Measurements from ENCODE around the gene COL5A1. TPM values are rescaled to one million over a fixed set of nuclear protein-coding genes. Genes with fewer than 3 reads are reported as not detected.

The COL5A1 gene
- total and polyA plus RNA-seq, 2 experiments from 2014 or later = 2.5 to 13.1 TPM

DNA sequence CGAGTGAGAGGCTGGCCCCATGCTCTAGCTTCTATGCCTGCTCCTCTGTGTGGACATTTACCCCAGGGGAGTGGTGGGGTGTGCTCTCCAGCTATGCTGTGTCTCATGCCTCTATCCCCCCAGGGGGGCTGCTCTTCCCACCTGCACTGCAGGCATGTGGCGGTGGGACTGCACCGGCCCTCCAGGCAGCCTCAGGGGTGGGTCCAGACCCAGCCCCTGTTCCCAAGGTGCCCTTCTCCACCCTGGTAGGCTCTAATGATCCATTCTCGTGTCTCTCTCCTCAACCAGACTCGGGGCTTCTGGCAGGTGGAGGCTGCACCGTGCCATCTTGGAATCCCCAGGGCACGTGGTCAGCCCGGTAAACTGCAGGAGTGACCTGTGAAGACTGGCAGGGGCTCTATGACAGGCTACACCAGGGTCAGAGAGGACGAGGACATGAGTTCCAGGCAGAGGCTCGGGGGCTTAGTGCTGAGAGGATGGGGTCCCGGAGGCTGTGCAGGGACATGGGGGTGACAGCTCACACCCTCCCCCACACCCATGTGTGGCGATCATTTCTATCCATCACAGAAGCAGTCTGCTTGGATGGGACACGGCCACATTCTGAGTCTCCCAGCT, 22.7 kb upstream of the COL5A1 start (continued):
- TF ChIP-seq, protein P1, sequence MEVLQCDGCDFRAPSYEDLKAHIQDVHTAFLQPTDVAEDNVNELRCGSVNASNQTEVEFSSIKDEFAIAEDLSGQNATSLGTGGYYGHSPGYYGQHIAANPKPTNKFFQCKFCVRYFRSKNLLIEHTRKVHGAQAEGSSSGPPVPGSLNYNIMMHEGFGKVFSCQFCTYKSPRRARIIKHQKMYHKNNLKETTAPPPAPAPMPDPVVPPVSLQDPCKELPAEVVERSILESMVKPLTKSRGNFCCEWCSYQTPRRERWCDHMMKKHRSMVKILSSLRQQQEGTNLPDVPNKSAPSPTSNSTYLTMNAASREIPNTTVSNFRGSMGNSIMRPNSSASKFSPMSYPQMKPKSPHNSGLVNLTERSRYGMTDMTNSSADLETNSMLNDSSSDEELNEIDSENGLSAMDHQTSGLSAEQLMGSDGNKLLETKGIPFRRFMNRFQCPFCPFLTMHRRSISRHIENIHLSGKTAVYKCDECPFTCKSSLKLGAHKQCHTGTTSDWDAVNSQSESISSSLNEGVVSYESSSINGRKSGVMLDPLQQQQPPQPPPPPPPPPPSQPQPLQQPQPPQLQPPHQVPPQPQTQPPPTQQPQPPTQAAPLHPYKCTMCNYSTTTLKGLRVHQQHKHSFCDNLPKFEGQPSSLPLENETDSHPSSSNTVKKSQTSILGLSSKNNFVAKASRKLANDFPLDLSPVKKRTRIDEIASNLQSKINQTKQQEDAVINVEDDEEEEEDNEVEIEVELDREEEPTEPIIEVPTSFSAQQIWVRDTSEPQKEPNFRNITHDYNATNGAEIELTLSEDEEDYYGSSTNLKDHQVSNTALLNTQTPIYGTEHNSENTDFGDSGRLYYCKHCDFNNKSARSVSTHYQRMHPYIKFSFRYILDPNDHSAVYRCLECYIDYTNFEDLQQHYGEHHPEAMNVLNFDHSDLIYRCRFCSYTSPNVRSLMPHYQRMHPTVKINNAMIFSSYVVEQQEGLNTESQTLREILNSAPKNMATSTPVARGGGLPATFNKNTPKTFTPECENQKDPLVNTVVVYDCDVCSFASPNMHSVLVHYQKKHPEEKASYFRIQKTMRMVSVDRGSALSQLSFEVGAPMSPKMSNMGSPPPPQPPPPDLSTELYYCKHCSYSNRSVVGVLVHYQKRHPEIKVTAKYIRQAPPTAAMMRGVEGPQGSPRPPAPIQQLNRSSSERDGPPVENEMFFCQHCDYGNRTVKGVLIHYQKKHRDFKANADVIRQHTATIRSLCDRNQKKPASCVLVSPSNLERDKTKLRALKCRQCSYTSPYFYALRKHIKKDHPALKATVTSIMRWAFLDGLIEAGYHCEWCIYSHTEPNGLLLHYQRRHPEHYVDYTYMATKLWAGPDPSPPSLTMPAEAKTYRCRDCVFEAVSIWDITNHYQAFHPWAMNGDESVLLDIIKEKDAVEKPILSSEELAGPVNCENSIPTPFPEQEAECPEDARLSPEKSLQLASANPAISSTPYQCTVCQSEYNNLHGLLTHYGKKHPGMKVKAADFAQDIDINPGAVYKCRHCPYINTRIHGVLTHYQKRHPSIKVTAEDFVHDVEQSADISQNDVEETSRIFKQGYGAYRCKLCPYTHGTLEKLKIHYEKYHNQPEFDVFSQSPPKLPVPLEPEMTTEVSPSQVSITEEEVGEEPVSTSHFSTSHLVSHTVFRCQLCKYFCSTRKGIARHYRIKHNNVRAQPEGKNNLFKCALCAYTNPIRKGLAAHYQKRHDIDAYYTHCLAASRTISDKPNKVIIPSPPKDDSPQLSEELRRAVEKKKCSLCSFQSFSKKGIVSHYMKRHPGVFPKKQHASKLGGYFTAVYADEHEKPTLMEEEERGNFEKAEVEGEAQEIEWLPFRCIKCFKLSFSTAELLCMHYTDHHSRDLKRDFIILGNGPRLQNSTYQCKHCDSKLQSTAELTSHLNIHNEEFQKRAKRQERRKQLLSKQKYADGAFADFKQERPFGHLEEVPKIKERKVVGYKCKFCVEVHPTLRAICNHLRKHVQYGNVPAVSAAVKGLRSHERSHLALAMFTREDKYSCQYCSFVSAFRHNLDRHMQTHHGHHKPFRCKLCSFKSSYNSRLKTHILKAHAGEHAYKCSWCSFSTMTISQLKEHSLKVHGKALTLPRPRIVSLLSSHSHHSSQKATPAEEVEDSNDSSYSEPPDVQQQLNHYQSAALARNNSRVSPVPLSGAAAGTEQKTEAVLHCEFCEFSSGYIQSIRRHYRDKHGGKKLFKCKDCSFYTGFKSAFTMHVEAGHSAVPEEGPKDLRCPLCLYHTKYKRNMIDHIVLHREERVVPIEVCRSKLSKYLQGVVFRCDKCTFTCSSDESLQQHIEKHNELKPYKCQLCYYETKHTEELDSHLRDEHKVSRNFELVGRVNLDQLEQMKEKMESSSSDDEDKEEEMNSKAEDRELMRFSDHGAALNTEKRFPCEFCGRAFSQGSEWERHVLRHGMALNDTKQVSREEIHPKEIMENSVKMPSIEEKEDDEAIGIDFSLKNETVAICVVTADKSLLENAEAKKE (CRISPR knock-in tag; IDR thresholded peaks at IDR 0.05) = no peak
- TF ChIP-seq POLR2AphosphoS5 (IDR thresholded peaks at IDR 0.05; ENCODE audit: low read depth) = no peak
- TF ChIP-seq NANOG (IDR thresholded peaks at IDR 0.05; ENCODE audit: borderline replicate concordance) = no peak
- TF ChIP-seq STAT1 (IDR thresholded peaks at IDR 0.05; ENCODE audit: unreplicated experiment) = no peak
- TF ChIP-seq, protein P2, sequence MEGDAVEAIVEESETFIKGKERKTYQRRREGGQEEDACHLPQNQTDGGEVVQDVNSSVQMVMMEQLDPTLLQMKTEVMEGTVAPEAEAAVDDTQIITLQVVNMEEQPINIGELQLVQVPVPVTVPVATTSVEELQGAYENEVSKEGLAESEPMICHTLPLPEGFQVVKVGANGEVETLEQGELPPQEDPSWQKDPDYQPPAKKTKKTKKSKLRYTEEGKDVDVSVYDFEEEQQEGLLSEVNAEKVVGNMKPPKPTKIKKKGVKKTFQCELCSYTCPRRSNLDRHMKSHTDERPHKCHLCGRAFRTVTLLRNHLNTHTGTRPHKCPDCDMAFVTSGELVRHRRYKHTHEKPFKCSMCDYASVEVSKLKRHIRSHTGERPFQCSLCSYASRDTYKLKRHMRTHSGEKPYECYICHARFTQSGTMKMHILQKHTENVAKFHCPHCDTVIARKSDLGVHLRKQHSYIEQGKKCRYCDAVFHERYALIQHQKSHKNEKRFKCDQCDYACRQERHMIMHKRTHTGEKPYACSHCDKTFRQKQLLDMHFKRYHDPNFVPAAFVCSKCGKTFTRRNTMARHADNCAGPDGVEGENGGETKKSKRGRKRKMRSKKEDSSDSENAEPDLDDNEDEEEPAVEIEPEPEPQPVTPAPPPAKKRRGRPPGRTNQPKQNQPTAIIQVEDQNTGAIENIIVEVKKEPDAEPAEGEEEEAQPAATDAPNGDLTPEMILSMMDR (conservative IDR thresholded peaks at IDR 0.05; ENCODE audit: low read depth in 2 of 2) = no peak
- TF ChIP-seq ZNF331 (CRISPR knock-in tag; IDR thresholded peaks at IDR 0.05; ENCODE audit: low read depth) = no peak
- no peak for TF ChIP-seq CREB1 (CRISPR knock-in tag; IDR thresholded peaks at IDR 0.05; ENCODE audit: low read depth)
- no peak for TF ChIP-seq ZNF114 (CRISPR knock-in tag; IDR thresholded peaks at IDR 0.05)
- TF ChIP-seq, protein P3, sequence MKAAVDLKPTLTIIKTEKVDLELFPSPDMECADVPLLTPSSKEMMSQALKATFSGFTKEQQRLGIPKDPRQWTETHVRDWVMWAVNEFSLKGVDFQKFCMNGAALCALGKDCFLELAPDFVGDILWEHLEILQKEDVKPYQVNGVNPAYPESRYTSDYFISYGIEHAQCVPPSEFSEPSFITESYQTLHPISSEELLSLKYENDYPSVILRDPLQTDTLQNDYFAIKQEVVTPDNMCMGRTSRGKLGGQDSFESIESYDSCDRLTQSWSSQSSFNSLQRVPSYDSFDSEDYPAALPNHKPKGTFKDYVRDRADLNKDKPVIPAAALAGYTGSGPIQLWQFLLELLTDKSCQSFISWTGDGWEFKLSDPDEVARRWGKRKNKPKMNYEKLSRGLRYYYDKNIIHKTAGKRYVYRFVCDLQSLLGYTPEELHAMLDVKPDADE (IDR thresholded peaks at IDR 0.05) = no peak

All from GM23338 (cell line).